GM21786 (cell line): ENCODE measurements around the gene NOXA1.

ENCODE experiments used
- ATAC-seq: cut with Tn5 transposase; IDR thresholded peaks from one replicate; pipeline ENCODE4 v1.9.1; 2021; ENCODE audit not compliant: unreplicated experiment

NOXA1 gene

GRCh38 chr9:137426018-137426681 is 3.0 kb downstream of the NOXA1 start:
- ATAC-seq: no peak

GRCh38 chr9:137427454-137428310 is 4.5 kb downstream of the NOXA1 start:
- ATAC-seq: no peak

- no peak for ATAC-seq
These were observed 5.1 kb downstream of the NOXA1 start for GRCh38 chr9:137428311-137428630.

- no peak for ATAC-seq
These were observed 5.8 kb downstream of the NOXA1 start for GRCh38 chr9:137428841-137429545.

GRCh38 chr9:137429546-137429890 is 6.3 kb downstream of the NOXA1 start:
- no peak for ATAC-seq

- ATAC-seq: no peak
These were observed 7.0 kb downstream of the NOXA1 start for GRCh38 chr9:137429974-137430722.

GRCh38 chr9:137430723-137431415 is 7.7 kb downstream of the NOXA1 start:
- ATAC-seq: no peak

GRCh38 chr9:137431416-137431931 is 8.3 kb downstream of the NOXA1 start:
- no peak for ATAC-seq

- ATAC-seq: no peak
These were observed 9.6 kb downstream of the NOXA1 start for GRCh38 chr9:137432687-137433348.

- no peak for ATAC-seq
These were observed 10.2 kb downstream of the NOXA1 start for GRCh38 chr9:137433349-137433915.

- no peak for ATAC-seq
These were observed 10.8 kb downstream of the NOXA1 start for GRCh38 chr9:137433916-137434431.

- no peak for ATAC-seq
These were observed 11.5 kb downstream of the NOXA1 start for GRCh38 chr9:137434498-137435380.

- ATAC-seq: no peak
These were observed 12.2 kb downstream of the NOXA1 start for GRCh38 chr9:137435381-137435891.

GRCh38 chr9:137435980-137436760 is 13.0 kb downstream of the NOXA1 start:
- no peak for ATAC-seq

GRCh38 chr9:137436761-137437600 is 13.8 kb downstream of the NOXA1 start:
- ATAC-seq: no peak
